Measurements from ENCODE around the gene ZBED5. TPM values are rescaled to one million over a fixed set of nuclear protein-coding genes. Genes with fewer than 3 reads are reported as not detected.
"Not testable (repeated sequence)": the region's sequence is repeated elsewhere in the genome, so short reads cannot be mapped to it uniquely, and the experiment has no call there.

ZBED5 gene
- total RNA-seq, 1 experiment from 2014 or later, result 43.5 TPM

DNA sequence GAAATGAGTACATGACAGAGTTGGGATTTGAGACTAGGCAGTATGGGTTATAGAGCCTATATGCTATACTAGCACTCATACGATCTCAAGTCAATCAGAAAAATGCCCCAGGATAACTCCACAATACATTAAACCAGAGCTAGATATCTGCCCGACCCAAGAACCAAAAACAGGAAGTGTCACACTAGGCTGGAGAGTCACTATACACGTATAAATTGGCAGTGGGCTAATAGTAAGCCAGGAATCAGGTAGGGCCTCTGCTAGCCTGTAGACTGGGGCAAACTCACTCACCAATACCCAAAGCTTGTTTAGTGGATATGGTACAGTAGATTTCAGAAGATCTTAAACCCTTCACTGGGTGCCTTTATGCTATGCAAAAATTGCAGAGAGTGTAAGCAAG, 33.0 kb downstream of the ZBED5 start:
- ChIA-PET POLR2A (ENCODE audit: low non-redundant PET) (interaction anchor here (0.6 kb wide), 1 partner anchor 69 kb away, joined by 5 read pairs; no protein-coding TSS in a partner anchor), CTCF (no interaction called here)
- no peaks in the 10 kb centered on the region for H3K4me1 ChIP-seq (ENCODE audit: insufficient read depth, low read length, poor library complexity, severe bottlenecking)
- no peak overlapping the region for H3K27ac ChIP-seq (ENCODE audit: low read depth, low read length, poor library complexity, severe bottlenecking)
- H3K27me3 ChIP-seq (replicated peaks; ENCODE audit: insufficient read depth, low read depth, low read length, poor library complexity), result no peaks in the 10 kb centered on the region
- no peaks in the 10 kb centered on the region for H3K9me3 ChIP-seq (ENCODE audit: low read depth, low read length, poor library complexity, severe bottlenecking)
- TF ChIP-seq, protein P1, sequence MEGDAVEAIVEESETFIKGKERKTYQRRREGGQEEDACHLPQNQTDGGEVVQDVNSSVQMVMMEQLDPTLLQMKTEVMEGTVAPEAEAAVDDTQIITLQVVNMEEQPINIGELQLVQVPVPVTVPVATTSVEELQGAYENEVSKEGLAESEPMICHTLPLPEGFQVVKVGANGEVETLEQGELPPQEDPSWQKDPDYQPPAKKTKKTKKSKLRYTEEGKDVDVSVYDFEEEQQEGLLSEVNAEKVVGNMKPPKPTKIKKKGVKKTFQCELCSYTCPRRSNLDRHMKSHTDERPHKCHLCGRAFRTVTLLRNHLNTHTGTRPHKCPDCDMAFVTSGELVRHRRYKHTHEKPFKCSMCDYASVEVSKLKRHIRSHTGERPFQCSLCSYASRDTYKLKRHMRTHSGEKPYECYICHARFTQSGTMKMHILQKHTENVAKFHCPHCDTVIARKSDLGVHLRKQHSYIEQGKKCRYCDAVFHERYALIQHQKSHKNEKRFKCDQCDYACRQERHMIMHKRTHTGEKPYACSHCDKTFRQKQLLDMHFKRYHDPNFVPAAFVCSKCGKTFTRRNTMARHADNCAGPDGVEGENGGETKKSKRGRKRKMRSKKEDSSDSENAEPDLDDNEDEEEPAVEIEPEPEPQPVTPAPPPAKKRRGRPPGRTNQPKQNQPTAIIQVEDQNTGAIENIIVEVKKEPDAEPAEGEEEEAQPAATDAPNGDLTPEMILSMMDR (conservative IDR thresholded peaks at IDR 0.05; ENCODE audit: low read depth, low read length), result no peak
- no peak for TF ChIP-seq EZH2 (IDR thresholded peaks at IDR 0.05; ENCODE audit: borderline replicate concordance, low read depth, low read length, poor library complexity, severe bottlenecking)
- H3K36me3 ChIP-seq (ENCODE audit: insufficient read depth, low read length, poor library complexity, severe bottlenecking), result no peaks in the 10 kb centered on the region
- intact Hi-C loops (cut with micrococcal nuclease; ENCODE audit: unreplicated experiment), result no loop called here
- DNase-seq (ENCODE audit: low spot score), result no peak
- BruUV-seq (replicated peaks), result no TSS peak
- no peak overlapping the region for H3K4me3 ChIP-seq (ENCODE audit: low read depth, low read length, poor library complexity, severe bottlenecking)

DNA sequence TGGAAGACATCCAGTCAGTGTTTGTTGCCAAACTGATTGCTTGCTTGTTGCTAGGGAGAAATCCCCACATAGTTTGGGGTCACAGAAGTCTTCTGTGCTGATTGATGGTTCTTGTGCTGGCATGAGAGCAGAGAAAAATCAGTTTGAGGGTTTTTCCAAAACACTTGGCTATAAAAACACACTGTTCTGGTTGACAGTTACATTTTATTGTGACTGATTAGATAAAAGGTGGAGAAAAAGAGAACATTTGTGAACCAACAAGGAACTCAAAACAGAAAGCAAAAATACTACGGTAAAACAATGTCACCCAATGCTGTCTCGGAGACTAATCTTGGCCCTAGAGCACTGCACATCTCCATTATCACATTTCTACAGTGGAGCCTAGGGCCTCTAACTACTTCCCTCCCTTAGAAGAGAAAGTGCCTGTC, 34.7 kb downstream of the ZBED5 start:
- no TSS peak for BruUV-seq (replicated peaks)
- Histone ChIP-seq H3K27me3 (replicated peaks; ENCODE audit: insufficient read depth, low read depth, low read length, poor library complexity) (no peaks in the 10 kb centered on the region), H3K4me1 (ENCODE audit: insufficient read depth, low read length, poor library complexity, severe bottlenecking) (no peaks in the 10 kb centered on the region), H3K9me3 (ENCODE audit: low read depth, low read length, poor library complexity, severe bottlenecking) (no peaks in the 10 kb centered on the region), H3K27ac (ENCODE audit: low read depth, low read length, poor library complexity, severe bottlenecking) (no peak overlapping the region), H3K4me3 (ENCODE audit: low read depth, low read length, poor library complexity, severe bottlenecking) (no peak overlapping the region), H3K36me3 (ENCODE audit: insufficient read depth, low read length, poor library complexity, severe bottlenecking) (no peaks in the 10 kb centered on the region)
- DNase-seq (ENCODE audit: low spot score), result no peak
- TF ChIP-seq, protein P1 (conservative IDR thresholded peaks at IDR 0.05; ENCODE audit: low read depth, low read length), result no peak
- TF ChIP-seq EZH2 (IDR thresholded peaks at IDR 0.05; ENCODE audit: borderline replicate concordance, low read depth, low read length, poor library complexity, severe bottlenecking), result no peak
- POLR2A ChIA-PET (ENCODE audit: low non-redundant PET), result no interaction called here
- CTCF ChIA-PET, result no interaction called here
- intact Hi-C loops (cut with micrococcal nuclease; ENCODE audit: unreplicated experiment), result no loop called here

DNA sequence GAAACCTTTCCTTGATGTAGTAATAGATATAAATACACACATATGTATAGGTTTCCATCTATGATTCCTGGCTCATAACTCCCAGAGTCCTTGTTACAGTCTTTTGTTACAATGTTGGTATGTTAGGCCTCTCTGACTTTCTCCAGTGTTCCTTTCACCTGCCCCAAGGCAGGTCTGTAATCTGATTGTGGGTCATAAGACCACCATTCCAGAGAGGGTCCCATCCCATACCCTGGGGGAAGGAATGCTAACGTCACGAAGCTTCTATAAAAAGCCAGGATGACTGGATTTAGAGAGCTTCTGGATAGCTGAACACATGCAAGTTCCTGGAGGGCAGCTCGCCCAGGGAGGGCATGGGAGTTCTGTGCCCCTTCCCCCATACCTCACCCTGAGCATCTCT, 35.4 kb downstream of the ZBED5 start:
- intact Hi-C loops (cut with micrococcal nuclease; ENCODE audit: unreplicated experiment); BruUV-seq (replicated peaks); H3K27me3 ChIP-seq (replicated peaks; ENCODE audit: insufficient read depth, low read depth, low read length, poor library complexity); H3K36me3 ChIP-seq (ENCODE audit: insufficient read depth, low read length, poor library complexity, severe bottlenecking); CTCF ChIA-PET; H3K4me3 ChIP-seq (ENCODE audit: low read depth, low read length, poor library complexity, severe bottlenecking); POLR2A ChIA-PET (ENCODE audit: low non-redundant PET); H3K27ac ChIP-seq (ENCODE audit: low read depth, low read length, poor library complexity, severe bottlenecking); H3K4me1 ChIP-seq (ENCODE audit: insufficient read depth, low read length, poor library complexity, severe bottlenecking); H3K9me3 ChIP-seq (ENCODE audit: low read depth, low read length, poor library complexity, severe bottlenecking); DNase-seq (ENCODE audit: low spot score): not testable (repeated sequence)

DNA sequence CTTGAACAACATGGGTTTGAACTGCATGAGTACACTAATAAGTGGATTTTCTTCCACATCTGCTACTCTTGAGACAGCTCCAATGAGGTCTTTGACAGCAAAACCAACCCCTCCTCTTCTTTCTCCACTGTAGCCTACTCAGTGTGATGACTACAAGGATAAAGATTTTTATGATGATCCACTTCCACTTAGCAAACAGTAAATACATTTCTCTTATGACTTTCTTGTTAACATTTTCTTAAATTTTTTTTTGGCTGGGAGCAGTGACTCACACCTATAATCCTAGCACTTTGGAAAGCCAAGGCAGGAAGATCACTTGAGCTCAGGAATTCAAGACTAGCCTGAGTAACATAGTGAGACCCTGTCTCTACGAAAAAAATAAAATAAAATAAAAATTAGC, 39.3 kb downstream of the ZBED5 start:
- Histone ChIP-seq H3K4me3 (ENCODE audit: low read depth, low read length, poor library complexity, severe bottlenecking) (no peak overlapping the region), H3K27me3 (replicated peaks; ENCODE audit: insufficient read depth, low read depth, low read length, poor library complexity) (no peaks in the 10 kb centered on the region), H3K9me3 (ENCODE audit: low read depth, low read length, poor library complexity, severe bottlenecking) (no peaks in the 10 kb centered on the region), H3K4me1 (ENCODE audit: insufficient read depth, low read length, poor library complexity, severe bottlenecking) (no peaks in the 10 kb centered on the region), H3K36me3 (ENCODE audit: insufficient read depth, low read length, poor library complexity, severe bottlenecking) (no peaks in the 10 kb centered on the region), H3K27ac (ENCODE audit: low read depth, low read length, poor library complexity, severe bottlenecking) (no peak overlapping the region)
- POLR2A ChIA-PET (ENCODE audit: low non-redundant PET), result interaction anchor here (0.8 kb wide), 1 partner anchor 339 kb away, joined by 3 read pairs; no protein-coding TSS in a partner anchor
- TF ChIP-seq, protein P1 (conservative IDR thresholded peaks at IDR 0.05; ENCODE audit: low read depth, low read length), result no peak
- TF ChIP-seq EZH2 (IDR thresholded peaks at IDR 0.05; ENCODE audit: borderline replicate concordance, low read depth, low read length, poor library complexity, severe bottlenecking), result no peak
- intact Hi-C loops (cut with micrococcal nuclease; ENCODE audit: unreplicated experiment), result no loop called here
- no peak for DNase-seq (ENCODE audit: low spot score)
- no TSS peak for BruUV-seq (replicated peaks)
- CTCF ChIA-PET, result no interaction called here

Measured in A673 (cell line).